Testis (tissue), 3 donors: Measurements from ENCODE around the gene MAN2B2. TPM values are rescaled to one million over a fixed set of nuclear protein-coding genes. Genes with fewer than 3 reads are reported as not detected.

Source experiments
- DNase-seq: peaks from one replicate; pipeline ENCODE4 v3.0.0-alpha.2; 2019
- H3K27ac ChIP-seq, 2 donors: fragments of 200-600 bp; sonication (generic); one replicate each; pipeline ENCODE4 v1.5.1; 2019
- H3K27me3 ChIP-seq: fragments of 200-600 bp; sonication (generic); one replicate; pipeline ENCODE4 v1.5.1; 2019
- H3K36me3 ChIP-seq: fragments of 200-600 bp; sonication (generic); one replicate; pipeline ENCODE4 v1.5.1; 2017; ENCODE audit warnings: low read depth; ENCODE audit errors: missing control alignments
- H3K4me1 ChIP-seq: fragments of 200-600 bp; sonication (generic); one replicate; pipeline ENCODE4 v1.5.1; 2019
- H3K4me3 ChIP-seq, 2 donors: fragments of 200-600 bp; sonication (generic); one replicate each; pipeline ENCODE4 v1.5.1; 2017 to 2019
- H3K9me3 ChIP-seq: fragments of 200-600 bp; sonication (generic); one replicate; pipeline ENCODE4 v1.5.1; 2017
- POLR2A ChIP-seq: fragments of 450-650 bp; IDR thresholded peaks from one replicate; pipeline ENCODE4 v1.6.1; 2017; ENCODE audit warnings: antibody characterized with exemption, mild to moderate bottlenecking, moderate library complexity
- WGBS, 2 donors: methylation state at CpG; one replicate each; pipeline ENCODE4 v1.1.5; 2018; 5-methylcytosine and 5-hydroxymethylcytosine counted together
- intact Hi-C: fragments of 100-400 bp; cut with DNase I; formaldehyde crosslinking; loops from one replicate; pipeline ENCODE4 v1.15.1; 2023; ENCODE audit warnings: low total_unique reads
- polyA plus RNA-seq: library from polyadenylated mRNA; stranded (reverse); fragments of 350-450 nt; fragmentation: Illumina TruSeq; extraction: RNeasy Lipid Tissue Mini Kit (QIAGEN cat#74804); gene quantifications from one replicate; pipeline ENCODE4 v1.2.3, GENCODE V29; 2014; ENCODE audit warnings: low read depth, low replicate concordance; ENCODE audit not compliant: insufficient read depth
- total RNA-seq, 2 donors: library from RNA; depleted of rRNA; stranded (reverse); fragments of >200 nt; gene quantifications; one replicate each; pipeline ENCODE4 v1.2.3, GENCODE V29; 2016
- TF ChIP-seq, protein P1 (sequence below), 3 experiments: fragments of 450-650 bp in 2 of 3; fragments of 200-600 bp in 1 of 3; sonication (generic) in 1 of 3; IDR thresholded peaks; one replicate each; pipeline ENCODE4 v1.5.1; 2016 to 2019; ENCODE audit warnings: antibody characterized with exemption in 3 of 3, mild to moderate bottlenecking in 2 of 3, moderate library complexity in 1 of 3

MAN2B2 gene
- total and polyA plus RNA-seq, 3 donors from 2014 or later: 15.0 to 23.7 (median 17.0) TPM

DNA sequence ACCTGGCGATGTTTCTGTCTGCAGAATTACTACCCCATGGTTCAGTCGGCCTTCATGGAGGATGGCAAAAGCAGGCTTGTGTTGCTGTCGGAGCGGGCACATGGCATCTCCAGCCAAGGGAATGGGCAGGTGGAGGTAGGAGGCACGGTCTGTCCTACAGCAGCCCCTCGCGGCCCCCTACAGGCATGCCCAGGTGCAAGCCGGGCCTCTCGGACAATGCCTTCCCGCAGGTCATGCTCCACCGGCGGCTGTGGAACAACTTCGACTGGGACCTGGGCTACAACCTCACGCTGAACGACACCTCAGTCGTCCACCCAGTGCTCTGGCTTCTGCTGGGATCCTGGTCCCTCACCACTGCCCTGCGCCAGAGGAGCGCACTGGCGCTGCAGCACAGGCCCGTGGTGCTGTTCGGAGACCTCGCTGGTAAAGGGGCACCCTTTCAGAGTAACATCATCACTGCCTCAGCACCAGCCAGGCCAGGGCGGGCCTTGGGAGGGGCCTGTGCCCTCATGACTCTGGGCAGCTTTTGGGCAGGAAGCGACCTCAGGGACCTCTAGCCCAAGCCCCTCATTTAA is 36.0 kb downstream of the MAN2B2 start:
- Histone ChIP-seq H3K27ac (no peak overlapping the region), H3K27me3 (no peaks in the 10 kb centered on the region), H3K9me3 (no peaks in the 10 kb centered on the region), H3K36me3 (no peaks in the 10 kb centered on the region), H3K4me1 (no peaks in the 10 kb centered on the region), H3K4me3 (no peak overlapping the region)
- TF ChIP-seq, protein P1, sequence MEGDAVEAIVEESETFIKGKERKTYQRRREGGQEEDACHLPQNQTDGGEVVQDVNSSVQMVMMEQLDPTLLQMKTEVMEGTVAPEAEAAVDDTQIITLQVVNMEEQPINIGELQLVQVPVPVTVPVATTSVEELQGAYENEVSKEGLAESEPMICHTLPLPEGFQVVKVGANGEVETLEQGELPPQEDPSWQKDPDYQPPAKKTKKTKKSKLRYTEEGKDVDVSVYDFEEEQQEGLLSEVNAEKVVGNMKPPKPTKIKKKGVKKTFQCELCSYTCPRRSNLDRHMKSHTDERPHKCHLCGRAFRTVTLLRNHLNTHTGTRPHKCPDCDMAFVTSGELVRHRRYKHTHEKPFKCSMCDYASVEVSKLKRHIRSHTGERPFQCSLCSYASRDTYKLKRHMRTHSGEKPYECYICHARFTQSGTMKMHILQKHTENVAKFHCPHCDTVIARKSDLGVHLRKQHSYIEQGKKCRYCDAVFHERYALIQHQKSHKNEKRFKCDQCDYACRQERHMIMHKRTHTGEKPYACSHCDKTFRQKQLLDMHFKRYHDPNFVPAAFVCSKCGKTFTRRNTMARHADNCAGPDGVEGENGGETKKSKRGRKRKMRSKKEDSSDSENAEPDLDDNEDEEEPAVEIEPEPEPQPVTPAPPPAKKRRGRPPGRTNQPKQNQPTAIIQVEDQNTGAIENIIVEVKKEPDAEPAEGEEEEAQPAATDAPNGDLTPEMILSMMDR (IDR thresholded peaks at IDR 0.05): no peak
- TF ChIP-seq POLR2A: no peak
- intact Hi-C loops: no loop called here
- no peak for DNase-seq
- 95 to 99% methylated on average over 13 to 20 of the region's 24 CpGs for WGBS, 2 donors

DNA sequence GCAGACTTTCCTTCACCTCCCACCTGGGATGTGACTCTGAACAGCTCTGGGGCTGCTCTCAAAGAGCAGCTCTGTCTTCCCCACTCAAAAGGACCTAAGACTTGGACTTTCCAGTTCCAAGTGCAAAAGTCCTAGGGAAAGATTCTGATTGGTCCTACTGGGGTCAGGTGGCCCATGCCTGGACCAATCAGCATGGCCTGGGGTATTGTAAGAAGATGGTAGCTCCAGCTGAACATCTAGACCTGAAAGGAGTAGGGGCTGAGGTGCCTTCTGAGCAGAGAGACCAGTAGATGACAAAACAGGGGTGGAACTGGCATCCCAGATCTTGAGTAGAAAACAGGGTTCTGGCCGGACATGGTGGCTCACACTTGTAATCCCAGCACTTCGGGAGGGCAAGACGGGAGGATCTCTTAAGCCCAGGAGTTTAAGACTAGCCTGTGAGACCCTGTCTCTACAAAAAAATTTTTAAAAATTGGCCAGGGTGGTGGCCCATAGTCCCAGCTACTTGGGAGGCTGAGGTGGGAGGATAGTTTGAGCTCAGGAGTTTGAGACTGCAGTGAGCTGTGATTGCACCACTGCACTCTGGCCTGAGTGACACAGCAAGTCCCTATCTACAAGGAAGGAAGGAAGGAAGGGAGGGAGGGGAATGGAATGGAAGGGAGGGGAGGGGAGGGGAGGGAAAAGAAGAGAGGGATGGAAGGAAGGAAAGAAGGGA is 38.1 kb downstream of the MAN2B2 start:
- 82 to 93% methylated on average over 3 of the region's 3 CpGs for WGBS, 2 donors
- H3K27me3 ChIP-seq: no peaks in the 10 kb centered on the region
- H3K36me3 ChIP-seq: no peaks in the 10 kb centered on the region

DNA sequence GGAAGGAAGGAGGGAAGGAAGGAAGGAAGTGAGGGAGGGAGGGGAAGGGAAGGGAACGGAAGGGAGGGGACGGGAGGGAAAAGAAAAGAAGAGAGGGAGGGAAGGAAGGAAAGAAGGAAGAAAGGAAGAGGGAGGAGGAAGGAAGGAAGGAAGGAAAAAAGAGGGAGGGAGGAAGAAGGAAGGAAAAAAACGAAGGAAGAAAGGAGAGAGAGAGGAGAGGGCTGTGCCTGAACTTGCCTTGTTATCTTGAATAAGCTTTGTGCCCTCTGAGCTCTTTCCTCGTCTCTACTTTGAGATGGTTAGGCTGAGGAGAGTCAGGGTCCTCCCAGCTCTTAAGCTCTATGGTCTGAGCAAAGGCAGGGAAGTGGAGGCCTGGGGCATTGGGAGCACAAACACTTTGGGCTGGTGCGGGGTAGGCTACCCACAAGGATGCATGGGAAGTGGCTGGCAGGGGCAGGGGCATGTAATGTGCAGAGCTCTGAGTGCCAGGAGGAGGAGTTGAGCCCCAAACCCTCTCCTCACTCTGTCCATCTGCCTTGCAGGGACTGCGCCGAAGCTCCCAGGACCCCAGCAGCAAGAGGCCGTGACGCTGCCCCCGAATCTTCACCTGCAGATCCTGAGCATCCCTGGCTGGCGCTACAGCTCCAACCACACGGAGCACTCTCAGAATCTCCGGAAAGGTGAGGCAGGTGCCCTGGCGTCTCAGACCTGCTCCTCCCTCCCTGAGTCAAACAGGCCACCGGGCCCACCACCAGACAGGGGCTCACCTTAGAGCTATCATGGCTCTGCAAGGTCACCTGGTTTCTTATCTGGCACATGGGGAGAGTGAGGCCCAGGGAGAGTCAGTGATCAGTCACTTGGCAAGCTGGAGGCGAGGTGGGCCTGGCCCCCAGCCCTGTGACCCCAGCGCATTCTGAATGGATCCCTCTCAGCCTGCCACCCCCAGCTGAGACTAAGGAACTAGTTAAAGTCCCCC is 39.0 kb downstream of the MAN2B2 start:
- no peak overlapping the region for H3K4me3 ChIP-seq
- no peaks in the 10 kb centered on the region for H3K36me3 ChIP-seq
- no peaks in the 10 kb centered on the region for H3K4me1 ChIP-seq
- 79 to 90% methylated on average over 13 to 17 of the region's 17 CpGs for WGBS, 2 donors
- TF ChIP-seq POLR2A: no peak
- TF ChIP-seq, protein P1 (IDR thresholded peaks at IDR 0.05): no peak
- intact Hi-C loops: no loop called here
- H3K27me3 ChIP-seq: no peaks in the 10 kb centered on the region
- DNase-seq: no peak
- H3K9me3 ChIP-seq: no peaks in the 10 kb centered on the region
- H3K27ac ChIP-seq: no peak overlapping the region

More for the DNA sequence above, 38.1 kb downstream of the MAN2B2 start:
- Histone ChIP-seq H3K9me3 (no peaks in the 10 kb centered on the region), H3K27ac (no peak overlapping the region), H3K4me3 (no peak overlapping the region), H3K4me1 (no peaks in the 10 kb centered on the region)
- no peak for TF ChIP-seq POLR2A
- TF ChIP-seq, protein P1 (IDR thresholded peaks at IDR 0.05): no peak
- intact Hi-C loops: no loop called here
- DNase-seq: no peak

DNA sequence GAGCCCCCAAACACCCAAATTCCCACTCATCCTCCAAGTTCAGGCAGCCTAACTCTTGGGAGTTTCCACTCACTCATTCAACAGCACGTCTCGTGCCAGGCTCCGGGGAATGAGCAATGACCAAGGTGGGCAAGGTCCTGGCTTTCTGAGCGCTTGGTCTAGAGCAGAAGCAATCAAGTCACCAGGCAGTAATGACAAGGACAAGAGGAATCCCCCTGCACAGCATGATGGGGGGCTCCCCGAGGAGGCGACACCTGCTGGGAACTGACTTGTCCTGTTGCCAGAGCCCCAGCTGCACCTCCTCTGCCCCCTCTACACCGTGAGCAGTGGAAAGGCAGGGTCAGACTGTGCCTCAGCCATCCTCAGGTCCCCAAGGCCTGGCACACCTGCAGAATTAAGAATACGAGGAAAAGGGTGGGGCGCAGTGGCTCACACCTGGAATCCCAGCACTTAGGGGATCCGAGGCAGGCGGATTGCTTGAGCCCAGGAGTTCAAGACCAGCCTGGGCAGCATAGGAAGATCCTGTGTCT is 39.8 kb downstream of the MAN2B2 start:
- no peak overlapping the region for H3K27ac ChIP-seq
- H3K27me3 ChIP-seq: no peaks in the 10 kb centered on the region
- intact Hi-C loops: no loop called here
- no peaks in the 10 kb centered on the region for H3K4me1 ChIP-seq
- H3K36me3 ChIP-seq: no peaks in the 10 kb centered on the region
- no peaks in the 10 kb centered on the region for H3K9me3 ChIP-seq
- TF ChIP-seq POLR2A: no peak
- TF ChIP-seq, protein P1 (IDR thresholded peaks at IDR 0.05): no peak
- 83 to 86% methylated on average over 11 of the region's 11 CpGs for WGBS, 2 donors
- no peak for DNase-seq
- no peak overlapping the region for H3K4me3 ChIP-seq
